Gastrocnemius medialis (tissue), 4 donors: ENCODE data around the gene PTPRN2.

ENCODE experiments used
- POLR2A ChIP-seq, 2 donors: fragments of 450-650 bp; IDR thresholded peaks; one replicate each; pipeline ENCODE4 v1.6.1; 2017; ENCODE audit warnings: antibody characterized with exemption in 2 of 2, mild to moderate bottlenecking in 2 of 2, moderate library complexity in 2 of 2
- TF ChIP-seq, protein P1 (sequence below), 5 experiments: fragments of 450-650 bp in 3 of 5; fragments of 200-600 bp in 2 of 5; sonication (generic) in 2 of 5; IDR thresholded peaks in 4 of 5; conservative IDR thresholded peaks in 1 of 5; 1 replicate in 4 of 5; 2 replicates in 1 of 5; pipeline ENCODE4 v1.5.1; 2016 to 2019; ENCODE audit warnings: antibody characterized with exemption in 5 of 5, mild to moderate bottlenecking in 3 of 5, moderate library complexity in 3 of 5

GRCh38 chr7:158316466-158317031 is 271.1 kb downstream of the PTPRN2 start:
- TF ChIP-seq, protein P1, sequence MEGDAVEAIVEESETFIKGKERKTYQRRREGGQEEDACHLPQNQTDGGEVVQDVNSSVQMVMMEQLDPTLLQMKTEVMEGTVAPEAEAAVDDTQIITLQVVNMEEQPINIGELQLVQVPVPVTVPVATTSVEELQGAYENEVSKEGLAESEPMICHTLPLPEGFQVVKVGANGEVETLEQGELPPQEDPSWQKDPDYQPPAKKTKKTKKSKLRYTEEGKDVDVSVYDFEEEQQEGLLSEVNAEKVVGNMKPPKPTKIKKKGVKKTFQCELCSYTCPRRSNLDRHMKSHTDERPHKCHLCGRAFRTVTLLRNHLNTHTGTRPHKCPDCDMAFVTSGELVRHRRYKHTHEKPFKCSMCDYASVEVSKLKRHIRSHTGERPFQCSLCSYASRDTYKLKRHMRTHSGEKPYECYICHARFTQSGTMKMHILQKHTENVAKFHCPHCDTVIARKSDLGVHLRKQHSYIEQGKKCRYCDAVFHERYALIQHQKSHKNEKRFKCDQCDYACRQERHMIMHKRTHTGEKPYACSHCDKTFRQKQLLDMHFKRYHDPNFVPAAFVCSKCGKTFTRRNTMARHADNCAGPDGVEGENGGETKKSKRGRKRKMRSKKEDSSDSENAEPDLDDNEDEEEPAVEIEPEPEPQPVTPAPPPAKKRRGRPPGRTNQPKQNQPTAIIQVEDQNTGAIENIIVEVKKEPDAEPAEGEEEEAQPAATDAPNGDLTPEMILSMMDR (IDR thresholded peaks at IDR 0.05 in 4 of 5, conservative IDR thresholded peaks at IDR 0.05 in 1 of 5): no peak
- no peak for TF ChIP-seq POLR2A (IDR thresholded peaks at IDR 0.05)
